Ramos (cell line): ENCODE measurements around the gene SF3A2.

ENCODE experiments used
- in situ Hi-C: fragments of 300-500 bp; cut with MboI; formaldehyde crosslinking; loops from one replicate; pipeline ENCODE4 v1.14.3; 2022; ENCODE audit warnings: low sequenced_read_pairs; ENCODE audit not compliant: unreplicated experiment

The SF3A2 gene

GRCh38 chr19:2237051-2237868 lies 636 bp downstream of the SF3A2 start:
- in situ Hi-C loops = loop anchor here (10.0 kb wide), 1 partner anchor 378 kb away; no protein-coding TSS in a partner anchor

- in situ Hi-C loops = loop anchor here (10.0 kb wide), 1 partner anchor 377 kb away; no protein-coding TSS in a partner anchor
These were observed 1.2 kb downstream of the SF3A2 start for GRCh38 chr19:2237869-2238153.

GRCh38 chr19:2239173-2239572 lies 2.5 kb downstream of the SF3A2 start:
- in situ Hi-C loops = loop anchor here (10.0 kb wide), 1 partner anchor 376 kb away; no protein-coding TSS in a partner anchor

DNA sequence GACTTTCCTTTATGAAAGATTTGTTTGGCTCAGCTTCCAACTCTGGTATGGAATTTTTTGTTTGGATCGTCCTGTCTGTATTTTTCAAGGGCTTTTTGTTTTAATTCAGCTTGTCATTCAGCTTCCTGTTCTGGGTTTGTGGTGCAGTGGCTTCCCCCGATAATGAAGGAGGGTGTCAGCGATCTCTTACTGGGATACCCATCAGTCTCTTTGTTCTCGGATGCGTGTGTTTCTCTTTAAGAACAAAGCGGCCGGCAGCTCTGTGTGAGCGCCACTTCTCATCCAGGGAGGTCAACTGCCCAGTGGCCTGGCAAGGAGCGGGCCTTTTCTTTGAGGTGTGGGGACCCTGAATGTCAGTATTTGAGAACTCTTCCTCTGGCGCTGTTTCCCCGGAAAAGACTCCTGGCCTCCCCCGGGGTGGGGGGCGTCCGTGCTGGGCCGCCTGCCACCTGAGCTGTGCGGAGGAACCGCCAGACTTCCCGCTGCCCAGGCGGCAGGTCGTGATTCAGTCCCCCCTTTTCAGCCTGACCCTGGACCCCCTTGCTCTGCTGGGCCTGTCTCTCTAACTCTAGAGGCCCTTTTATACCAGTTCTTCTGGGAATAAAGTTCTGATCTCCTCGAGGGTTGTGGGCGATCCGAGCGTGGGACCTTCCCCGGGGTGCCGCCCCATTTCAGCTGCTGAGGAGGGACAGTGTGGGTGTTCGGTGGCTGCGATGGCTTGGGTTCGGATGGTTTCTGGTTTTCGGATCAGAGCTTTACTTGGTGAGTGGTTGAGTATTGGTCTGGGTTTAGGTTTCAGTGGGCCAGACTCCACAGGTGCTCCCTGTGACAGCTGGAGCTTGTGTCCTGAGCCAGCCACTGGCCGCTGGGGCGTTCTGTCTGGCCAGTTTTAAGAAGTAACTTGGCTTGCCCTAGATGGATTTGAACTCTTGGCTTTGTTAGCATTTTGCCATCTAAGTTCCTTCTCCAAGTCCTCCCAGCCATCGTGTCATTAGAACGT lies 3.4 kb downstream of the SF3A2 start:
- in situ Hi-C loops = loop anchor here (10.0 kb wide), 1 partner anchor 375 kb away; no protein-coding TSS in a partner anchor

GRCh38 chr19:2240881-2241760 lies 4.5 kb downstream of the SF3A2 start:
- in situ Hi-C loops = no loop called here

- in situ Hi-C loops = no loop called here
These were observed 5.5 kb downstream of the SF3A2 start for GRCh38 chr19:2242092-2242537.

DNA sequence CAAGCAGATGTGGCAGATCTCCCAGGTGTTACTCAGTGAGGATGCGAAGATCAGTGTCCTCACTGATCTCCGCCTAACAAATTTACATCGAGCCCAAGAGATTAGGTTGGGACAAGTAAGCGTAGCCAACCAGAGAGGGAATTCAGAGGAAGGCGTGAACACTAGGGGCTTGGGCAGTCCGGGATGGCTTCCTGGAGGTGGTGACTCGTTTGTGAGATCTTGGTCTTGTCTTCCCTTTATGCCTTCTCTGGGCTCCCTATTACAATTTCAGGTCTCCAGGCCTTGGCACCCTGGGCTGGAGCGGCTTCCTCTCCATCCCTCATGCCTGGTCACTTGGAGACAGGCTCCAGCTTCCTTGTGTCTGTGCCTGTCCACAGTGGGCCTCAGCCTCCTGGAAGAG lies 6.2 kb downstream of the SF3A2 start:
- in situ Hi-C loops = no loop called here

- in situ Hi-C loops = no loop called here
These were observed 6.9 kb downstream of the SF3A2 start for GRCh38 chr19:2243274-2244124.

GRCh38 chr19:2244125-2244411 lies 7.4 kb downstream of the SF3A2 start:
- in situ Hi-C loops = no loop called here

DNA sequence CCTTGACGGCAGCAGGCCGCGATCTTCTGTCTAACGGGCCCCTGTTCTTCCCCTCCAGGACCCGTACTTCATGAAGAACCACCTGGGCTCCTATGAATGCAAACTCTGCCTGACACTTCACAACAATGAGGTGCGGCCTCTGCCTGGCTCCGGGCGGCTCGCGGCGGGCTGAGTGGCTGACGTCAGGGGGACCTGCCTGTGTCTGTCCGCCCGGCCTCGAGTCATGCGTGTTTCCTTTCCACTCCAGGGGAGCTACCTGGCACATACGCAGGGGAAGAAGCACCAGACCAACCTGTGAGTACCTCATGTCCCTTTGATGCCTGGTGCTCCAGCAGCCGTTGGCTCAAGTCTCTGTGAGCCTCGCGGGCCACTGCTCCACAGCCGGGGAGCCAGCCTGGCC lies 7.9 kb downstream of the SF3A2 start:
- in situ Hi-C loops = no loop called here

DNA sequence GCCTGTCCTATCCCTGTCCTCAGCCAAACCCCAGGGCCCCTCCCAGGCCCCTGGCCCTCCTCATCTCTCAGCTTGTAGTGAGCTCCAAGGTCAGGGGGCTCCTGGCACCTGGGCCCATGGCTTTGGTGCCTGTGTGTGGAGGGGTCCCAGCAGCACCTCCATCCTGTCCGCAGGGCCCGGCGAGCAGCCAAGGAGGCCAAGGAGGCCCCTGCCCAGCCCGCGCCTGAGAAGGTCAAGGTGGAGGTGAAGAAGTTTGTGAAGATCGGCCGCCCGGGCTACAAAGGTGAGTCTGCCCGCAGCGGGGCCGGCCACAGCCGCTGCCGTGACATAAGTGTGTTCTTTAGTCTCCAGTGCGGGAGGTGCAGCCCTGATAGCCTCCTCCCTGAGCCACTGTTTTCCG lies 8.6 kb downstream of the SF3A2 start:
- in situ Hi-C loops = no loop called here

DNA sequence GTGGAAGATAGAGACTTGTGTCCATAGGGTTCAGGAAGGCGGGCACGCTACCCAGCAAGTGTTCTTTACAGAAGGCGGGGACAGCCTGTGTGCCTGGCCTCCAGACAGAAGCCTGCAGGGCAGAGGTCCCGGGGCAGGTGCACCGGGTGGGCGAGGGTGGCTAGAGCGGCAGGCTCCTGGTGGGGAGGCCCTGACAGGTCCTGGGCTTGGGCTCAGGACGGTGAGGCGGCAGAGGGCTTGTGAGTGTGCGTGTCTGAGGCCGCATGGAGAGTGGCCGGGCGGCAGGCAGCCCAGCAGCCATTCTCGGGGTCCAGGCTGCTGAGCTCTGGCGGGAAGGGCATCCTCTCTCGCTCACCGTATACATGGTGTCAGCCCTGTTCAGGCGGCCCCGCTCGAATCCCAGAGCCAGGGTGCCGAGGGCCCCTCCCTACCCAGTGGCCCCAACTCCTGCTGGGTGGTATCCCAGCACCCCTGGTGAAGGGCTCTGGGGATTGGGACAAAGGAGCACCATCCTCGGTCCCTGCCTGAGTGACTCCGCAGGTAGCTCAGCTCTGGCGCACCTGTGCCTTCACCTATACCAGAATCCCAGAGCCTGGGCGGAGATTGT lies 9.5 kb downstream of the SF3A2 start:
- in situ Hi-C loops = no loop called here

- in situ Hi-C loops = no loop called here
These were observed 10.3 kb downstream of the SF3A2 start for GRCh38 chr19:2246801-2247361.

DNA sequence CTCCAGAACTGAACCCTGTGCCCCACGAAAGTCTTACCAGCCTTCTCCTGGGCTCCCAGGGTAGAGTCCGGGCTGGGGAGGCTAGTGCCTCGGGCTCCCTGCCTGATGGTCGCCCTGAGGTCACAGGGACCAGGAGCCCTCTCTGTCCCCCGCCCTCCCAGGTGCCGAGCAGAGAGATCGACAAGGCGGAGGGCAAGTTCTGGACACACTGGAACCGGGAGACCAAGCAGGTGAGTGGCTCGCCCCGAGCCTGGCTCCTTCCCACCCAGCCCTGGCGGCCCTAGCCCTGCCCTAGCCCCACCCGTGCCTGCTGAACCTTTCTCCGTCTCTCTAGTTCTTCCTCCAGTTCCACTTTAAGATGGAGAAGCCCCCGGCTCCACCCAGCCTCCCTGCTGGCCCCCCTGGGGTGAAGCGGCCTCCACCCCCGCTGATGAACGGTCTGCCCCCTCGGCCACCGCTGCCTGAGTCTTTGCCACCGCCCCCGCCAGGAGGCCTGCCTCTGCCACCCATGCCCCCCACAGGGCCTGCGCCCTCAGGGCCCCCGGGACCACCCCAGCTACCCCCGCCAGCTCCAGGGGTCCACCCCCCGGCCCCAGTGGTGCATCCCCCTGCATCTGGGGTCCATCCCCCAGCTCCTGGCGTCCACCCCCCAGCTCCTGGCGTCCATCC lies 10.9 kb downstream of the SF3A2 start:
- in situ Hi-C loops = no loop called here

- in situ Hi-C loops = no loop called here
These were observed 11.7 kb downstream of the SF3A2 start for GRCh38 chr19:2248136-2249009.

DNA sequence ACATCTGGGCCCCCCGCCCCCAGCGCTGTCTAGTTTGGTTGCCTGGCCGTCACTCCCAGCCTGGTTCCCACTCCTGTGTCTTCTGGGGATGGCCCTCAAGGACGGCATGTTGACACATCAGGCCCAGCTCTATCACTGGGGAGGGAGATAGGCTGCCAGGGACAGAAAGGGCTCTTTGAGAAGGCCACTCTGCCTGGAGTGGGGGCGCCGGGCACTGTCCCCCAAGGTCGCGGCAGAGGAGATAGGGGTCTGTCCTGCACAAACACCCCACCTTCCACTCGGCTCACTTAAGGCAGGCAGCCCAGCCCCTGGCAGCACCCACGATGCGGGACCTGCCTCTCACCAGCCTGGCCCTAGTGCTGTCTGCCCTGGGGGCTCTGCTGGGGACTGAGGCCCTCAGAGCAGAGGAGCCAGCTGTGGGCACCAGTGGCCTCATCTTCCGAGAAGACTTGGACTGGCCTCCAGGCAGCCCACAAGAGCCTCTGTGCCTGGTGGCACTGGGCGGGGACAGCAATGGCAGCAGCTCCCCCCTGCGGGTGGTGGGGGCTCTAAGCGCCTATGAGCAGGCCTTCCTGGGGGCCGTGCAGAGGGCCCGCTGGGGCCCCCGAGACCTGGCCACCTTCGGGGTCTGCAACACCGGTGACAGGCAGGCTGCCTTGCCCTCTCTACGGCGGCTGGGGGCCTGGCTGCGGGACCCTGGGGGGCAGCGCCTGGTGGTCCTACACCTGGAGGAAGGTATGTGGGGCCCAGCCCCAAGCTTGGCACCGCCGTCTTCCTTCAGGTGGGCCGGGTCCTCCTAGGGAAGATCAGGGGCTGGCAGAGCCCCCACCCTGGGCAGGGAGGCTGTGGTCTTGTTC lies 12.6 kb downstream of the SF3A2 start, which contains the start of gene AMH:
Gene AMH (plus strand): TSS at position 314 of the 857 bp plus-strand sequence. CDS start 10 bp downstream, at position 324.
- in situ Hi-C loops = no loop called here
